ENCODE data around the gene PPP1R13B.
"Not testable (repeated sequence)": the region's sequence is repeated elsewhere in the genome, so short reads cannot be mapped to it uniquely, and the experiment has no call there.

Gene PPP1R13B

GRCh38 chr14:103695296-103696069, 151.9 kb downstream of the PPP1R13B start:
- DNase-seq: no peak

DNA sequence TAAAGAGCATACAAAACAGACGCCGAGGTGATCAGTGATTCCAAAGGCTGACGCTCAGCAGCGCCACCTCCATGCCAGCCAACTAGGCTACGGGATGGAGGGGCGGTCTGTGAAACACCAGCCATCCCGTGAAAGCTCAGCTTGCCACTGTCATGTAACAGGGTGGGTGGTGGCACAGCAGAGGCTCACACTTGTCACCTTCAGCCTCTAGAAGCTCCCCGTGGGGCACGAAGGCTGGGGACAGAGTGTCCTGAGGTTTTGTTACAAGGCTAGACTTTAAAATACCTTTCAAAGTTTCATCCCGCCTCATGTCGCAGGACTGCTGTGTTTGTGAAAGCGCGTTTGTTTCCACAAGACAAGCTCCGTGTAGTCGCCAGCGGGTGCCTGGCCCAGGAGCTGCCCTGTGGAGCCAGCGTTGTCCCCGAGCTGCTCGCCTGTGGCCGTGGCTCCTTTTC, 152.8 kb downstream of the PPP1R13B start:
- no peak for DNase-seq

- no peak for DNase-seq
These were observed 153.9 kb downstream of the PPP1R13B start for GRCh38 chr14:103693515-103693914.

GRCh38 chr14:103692871-103693270, 154.5 kb downstream of the PPP1R13B start:
- no peak for DNase-seq

DNA sequence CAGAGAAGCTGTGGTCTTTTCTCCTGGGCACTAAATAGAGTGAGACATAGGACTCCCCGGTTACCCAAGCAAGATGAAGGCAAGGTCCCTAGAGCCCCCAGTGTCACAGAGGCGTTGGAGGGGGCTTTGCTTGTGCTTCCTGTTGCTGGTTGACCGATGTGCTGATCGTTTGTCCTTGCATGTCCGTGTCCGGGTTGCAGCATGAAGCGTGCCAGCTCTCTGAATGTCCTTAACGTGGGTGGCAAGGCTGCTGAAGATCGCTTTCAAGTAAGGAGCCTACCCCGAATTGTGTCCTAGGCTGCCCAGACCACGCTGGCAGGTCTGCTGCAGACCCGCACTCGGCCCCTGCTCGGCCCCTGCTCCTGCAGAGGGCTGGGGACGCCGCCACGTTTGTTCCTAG, 155.2 kb downstream of the PPP1R13B start:
- no peak for DNase-seq

DNA sequence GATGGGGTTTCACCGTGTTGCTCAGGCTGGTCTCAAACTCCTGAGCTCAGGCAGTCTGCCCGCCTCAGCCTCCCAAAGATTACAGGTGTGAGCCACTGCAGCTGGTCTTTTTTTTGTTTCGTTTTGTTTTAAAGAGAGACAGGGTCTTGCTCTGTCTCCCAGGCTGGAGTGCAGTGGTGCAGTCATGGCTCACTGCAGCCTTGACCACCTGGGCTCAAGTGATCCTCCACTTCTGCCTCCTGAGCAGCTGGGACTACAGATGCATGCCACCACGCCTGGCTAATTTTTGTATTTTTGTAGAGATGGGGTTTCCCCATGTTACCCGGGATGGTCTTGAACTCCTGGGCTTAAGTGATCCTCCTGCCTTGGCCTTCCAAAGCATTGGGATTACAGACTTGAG, 155.7 kb downstream of the PPP1R13B start:
- not testable (repeated sequence) for DNase-seq

GRCh38 chr14:103690332-103690731, 157.0 kb downstream of the PPP1R13B start:
- DNase-seq: no peak

DNA sequence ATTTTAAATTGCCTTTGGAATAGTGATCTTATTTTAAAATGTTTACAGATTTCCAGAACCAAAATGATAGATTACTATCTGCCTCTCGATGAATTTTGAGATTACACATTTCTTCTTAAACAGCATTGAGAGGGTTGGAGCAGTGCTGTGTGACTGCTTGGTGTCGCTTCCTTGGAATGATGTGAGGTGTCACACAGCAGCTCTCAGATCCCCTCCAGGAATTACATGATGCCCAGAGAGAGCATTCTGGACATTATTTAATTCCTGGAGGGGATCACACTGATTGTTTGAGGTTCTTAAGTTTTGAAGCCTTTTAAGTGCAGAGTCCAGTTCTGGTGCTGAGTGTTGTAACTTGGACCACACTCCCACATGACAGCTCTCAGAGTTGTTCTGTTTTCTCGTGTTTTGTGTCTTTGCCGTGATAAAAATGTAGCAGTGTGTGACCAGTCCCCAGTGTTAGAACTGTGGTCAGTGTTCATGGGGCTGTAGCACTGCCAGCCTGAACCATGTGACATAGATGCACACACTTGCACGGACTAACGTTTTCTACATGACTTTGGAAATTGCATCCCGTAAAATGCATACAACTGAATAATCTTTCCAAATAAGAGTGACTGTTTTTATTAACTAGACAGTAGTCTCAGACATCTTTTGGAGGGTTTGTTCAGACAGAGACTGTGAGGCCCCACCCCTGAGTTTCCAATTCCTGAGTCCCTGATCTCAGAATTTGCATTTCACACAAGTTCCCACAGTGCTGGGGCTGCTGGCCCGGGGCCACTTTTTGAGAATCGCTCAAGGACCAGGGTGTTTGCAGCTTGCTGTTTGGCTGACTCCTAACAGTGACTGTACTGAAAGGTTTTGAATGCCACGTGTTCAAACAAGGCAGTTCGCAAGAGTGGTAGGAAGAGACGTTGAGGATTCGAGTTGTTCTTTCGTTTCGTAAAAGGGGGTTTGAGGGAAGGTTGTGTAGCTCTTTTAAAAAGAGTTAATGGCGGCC, 158.2 kb downstream of the PPP1R13B start:
- no peak for DNase-seq

DNA sequence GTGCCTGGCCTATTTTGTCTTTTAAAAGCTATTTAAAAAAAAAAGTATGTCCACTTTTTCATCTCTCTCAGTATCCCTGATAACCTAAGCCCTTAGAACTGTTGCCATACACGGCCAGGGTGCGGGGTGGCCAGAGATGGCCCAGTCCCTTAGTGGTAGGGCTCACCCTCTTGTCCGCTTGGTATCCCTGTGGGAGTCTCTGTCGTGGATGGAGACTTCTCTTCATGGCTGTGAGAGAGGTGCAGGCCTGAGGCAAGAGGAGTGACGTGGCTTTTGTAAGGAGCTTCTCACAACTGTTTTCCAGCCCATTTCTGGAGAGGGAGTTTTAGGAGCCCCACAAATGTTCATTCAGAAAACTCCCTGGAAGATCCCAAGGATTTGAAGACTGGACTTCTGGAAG, 158.9 kb downstream of the PPP1R13B start:
- no peak for DNase-seq

GRCh38 chr14:103687712-103688111, 159.7 kb downstream of the PPP1R13B start:
- no peak for DNase-seq

DNA sequence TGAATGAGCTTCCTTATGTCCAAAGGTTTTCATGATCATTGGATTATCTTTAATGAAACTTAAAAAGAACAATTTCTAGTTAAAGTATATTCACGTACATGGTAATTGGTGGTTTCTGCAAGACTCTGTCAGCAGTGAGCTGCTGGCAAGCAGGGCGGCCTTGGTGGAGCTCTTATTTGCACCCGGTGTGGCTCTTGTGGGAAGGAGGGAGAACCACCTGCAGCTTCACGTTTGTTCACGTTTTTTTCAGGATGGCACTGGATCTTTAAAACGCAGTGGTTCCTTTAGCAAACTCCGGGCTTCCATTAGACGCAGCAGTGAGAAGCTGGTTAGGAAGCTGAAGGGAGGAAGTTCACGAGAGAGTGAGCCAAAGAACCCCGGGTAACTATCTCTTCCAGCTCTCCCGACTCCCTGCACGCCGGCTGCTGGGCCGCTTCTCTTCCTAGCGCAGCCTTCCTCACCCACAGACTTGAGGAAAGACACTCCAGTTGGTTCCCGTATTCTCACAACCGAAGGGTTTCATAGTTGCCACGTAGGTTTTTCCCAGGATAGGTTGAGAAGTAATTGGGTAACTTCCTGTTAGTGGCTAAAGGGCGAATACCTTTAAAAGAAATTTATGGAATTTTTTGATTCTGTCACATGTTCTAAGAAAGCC, 160.4 kb downstream of the PPP1R13B start:
- DNase-seq: no peak

GRCh38 chr14:103685276-103686211, 161.8 kb downstream of the PPP1R13B start:
- no peak for DNase-seq

DNA sequence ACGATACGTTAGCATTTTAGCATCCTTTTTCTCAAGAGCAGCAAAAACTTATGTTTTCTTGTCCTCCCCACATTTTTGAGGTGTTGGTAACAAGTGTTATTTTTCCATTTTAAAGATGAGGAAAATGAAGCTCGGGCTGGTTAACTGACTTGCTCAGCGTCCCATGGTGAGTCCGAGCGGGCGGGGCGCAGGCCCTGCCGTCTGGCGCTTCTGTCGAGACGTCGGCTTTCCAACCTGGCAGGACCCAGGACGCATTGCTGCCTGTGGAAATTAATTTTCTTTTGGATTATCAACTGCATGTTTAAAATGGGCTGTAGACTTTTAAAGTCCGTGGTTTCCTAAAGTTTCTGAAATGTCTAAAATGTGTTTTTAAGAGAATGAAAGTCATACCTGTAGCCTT, 162.5 kb downstream of the PPP1R13B start:
- no peak for DNase-seq

- no peak for DNase-seq
These were observed 162.9 kb downstream of the PPP1R13B start for GRCh38 chr14:103684471-103684870.
